Measurements from ENCODE around the gene CGNL1.

DNA sequence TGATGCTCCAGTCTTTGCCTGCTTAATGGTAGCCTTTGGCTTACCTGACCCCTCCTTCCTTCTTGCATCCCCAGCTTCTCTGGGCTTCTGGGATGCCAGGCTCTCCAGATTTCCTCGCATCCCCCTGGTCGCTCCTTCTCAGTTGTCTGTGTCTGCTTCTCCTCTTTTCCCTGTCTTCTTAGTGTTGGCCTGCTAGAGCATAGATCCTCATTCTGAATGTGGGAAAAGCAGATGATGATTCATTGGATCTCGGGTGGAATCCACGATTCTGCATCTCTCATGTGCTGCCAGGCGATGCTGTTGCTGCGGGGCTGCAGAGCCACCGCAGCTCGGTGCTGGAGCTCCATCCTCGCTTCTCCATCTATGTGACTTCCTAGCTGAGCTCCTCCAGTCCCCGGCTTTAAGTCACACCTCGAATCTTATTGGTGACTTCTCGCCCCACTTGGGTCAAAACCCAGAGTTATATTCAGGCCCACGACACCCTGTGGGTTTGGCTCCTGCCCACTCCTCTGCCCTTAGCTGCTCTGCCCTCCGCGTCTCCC, 47.4 kb downstream of the CGNL1 start:
- TF ChIP-seq, protein P1, sequence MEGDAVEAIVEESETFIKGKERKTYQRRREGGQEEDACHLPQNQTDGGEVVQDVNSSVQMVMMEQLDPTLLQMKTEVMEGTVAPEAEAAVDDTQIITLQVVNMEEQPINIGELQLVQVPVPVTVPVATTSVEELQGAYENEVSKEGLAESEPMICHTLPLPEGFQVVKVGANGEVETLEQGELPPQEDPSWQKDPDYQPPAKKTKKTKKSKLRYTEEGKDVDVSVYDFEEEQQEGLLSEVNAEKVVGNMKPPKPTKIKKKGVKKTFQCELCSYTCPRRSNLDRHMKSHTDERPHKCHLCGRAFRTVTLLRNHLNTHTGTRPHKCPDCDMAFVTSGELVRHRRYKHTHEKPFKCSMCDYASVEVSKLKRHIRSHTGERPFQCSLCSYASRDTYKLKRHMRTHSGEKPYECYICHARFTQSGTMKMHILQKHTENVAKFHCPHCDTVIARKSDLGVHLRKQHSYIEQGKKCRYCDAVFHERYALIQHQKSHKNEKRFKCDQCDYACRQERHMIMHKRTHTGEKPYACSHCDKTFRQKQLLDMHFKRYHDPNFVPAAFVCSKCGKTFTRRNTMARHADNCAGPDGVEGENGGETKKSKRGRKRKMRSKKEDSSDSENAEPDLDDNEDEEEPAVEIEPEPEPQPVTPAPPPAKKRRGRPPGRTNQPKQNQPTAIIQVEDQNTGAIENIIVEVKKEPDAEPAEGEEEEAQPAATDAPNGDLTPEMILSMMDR (conservative IDR thresholded peaks at IDR 0.05; ENCODE audit: low read length) = no peak
- TF ChIP-seq EZH2phosphoT487 (IDR thresholded peaks at IDR 0.05; ENCODE audit: borderline replicate concordance) = no peak

All from Loucy (cell line).